Measurements from ENCODE around the gene TRIM24. TPM values are rescaled to one million over a fixed set of nuclear protein-coding genes. Genes with fewer than 3 reads are reported as not detected.
A peak's percentile ranks its signal among the peaks of the same experiment; 100 is the strongest.

The TRIM24 gene
- total and polyA plus RNA-seq, 7 experiments from 2014 or later, result 8.1 to 19.3 (median 17.7) TPM

DNA sequence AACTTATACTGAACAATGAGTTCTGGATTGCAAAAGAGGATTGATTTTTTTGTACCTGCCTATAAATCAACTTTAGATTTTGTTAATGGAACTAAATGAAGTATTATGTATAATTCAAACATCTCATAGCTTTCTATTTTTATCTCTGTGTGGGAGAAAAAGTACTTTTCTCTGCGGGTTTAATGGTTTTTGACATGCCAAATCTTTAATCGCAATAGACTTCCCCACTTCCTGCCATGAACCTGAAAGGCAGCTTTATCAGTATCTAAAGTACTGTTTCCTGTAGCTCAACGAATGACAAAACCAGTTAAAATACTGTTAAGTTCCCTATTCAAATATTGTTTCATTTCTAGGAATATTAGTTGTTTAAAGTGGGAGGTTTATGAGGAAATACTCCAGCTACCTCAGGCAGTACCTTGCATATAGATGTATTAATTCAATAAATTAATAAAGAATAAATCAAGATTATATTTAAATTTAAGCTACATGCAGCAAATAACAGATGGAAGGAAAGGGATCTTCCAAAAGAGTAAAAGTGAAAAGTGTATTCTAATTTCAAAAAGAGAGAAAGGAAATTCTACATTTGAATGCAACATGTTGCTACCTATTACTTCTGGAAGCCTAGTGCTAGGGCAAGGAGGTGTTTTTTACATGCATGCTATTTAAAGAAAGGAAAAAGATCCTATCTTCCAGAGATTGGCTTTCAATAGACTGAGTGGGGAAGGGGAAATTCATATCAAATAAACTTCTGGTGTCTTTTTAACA lies 165.2 kb downstream of the TRIM24 start:
- CTCF ChIA-PET, result no interaction called here
- intact Hi-C loops (cut with micrococcal nuclease), result loop anchor here (1.0 to 10.0 kb wide), 3 partner anchors 130 to 168 kb away; no protein-coding TSS in a partner anchor
- H3K4me3 ChIP-seq (ENCODE audit: low read length), result peak overlapping the region; percentile 18

GRCh38 chr7:138625849-138626230 lies 165.8 kb downstream of the TRIM24 start:
- CTCF ChIA-PET, result no interaction called here

More for the DNA sequence above, 165.2 kb downstream of the TRIM24 start:
- ATAC-seq (peak; percentile 72), DNase-seq (peak in 6 of 9 donors; percentile 37 to 68 (median 59))
- Histone ChIP-seq H3K4me1 (ENCODE audit: control insufficient read depth in 2 of 2, insufficient read depth in 2 of 2, low read length in 2 of 2) (peaks cover 17 to 30% of the 10 kb centered on the region in 2 donors), H3K9me3 (ENCODE audit: control insufficient read depth in 2 of 3, low read length in 3 of 3) (no peaks in the 10 kb centered on the region), H3K36me3 (ENCODE audit: control insufficient read depth in 2 of 3, insufficient read depth in 3 of 3, low read length in 3 of 3) (no peaks in the 10 kb centered on the region), H3K27ac (ENCODE audit: low read depth, low read length) (no peak overlapping the region), H3K27me3 (ENCODE audit: control insufficient read depth in 2 of 2, insufficient read depth in 2 of 2, low read length in 2 of 2) (no peaks in the 10 kb centered on the region)
- Mint-ChIP-seq H3K36me3 (peaks cover 0 to 1% (median 0%) of the 10 kb centered on the region in 5 donors), H3K27ac (peak overlapping the region; percentile 71 to 92 (median 85)), H3K4me3 (peak overlapping the region; percentile 50 to 83 (median 72)), H3K27me3 (peaks cover 0 to 8% (median 0%) of the 10 kb centered on the region in 5 donors), H3K9me3 (peaks cover 0 to 3% (median 0%) of the 10 kb centered on the region in 11 donors), H3K4me1 (peaks cover 16 to 52% (median 46%) of the 10 kb centered on the region in 7 donors)
- POLR2A ChIA-PET, result interaction anchor here (0.6 to 1.6 kb wide), 3 partner anchors 110 to 625 kb away, joined by 3 to 9 read pairs (median 4); no protein-coding TSS in a partner anchor

GRCh38 chr7:138626846-138627245 lies 166.8 kb downstream of the TRIM24 start:
- intact Hi-C loops (cut with micrococcal nuclease), result loop anchor here in 1 of 2 donors (5.0 to 10.0 kb wide), 2 partner anchors 128 to 170 kb away; no protein-coding TSS in a partner anchor
- peaks cover 17 to 30% of the 10 kb centered on the region in 2 donors for H3K4me1 ChIP-seq (ENCODE audit: control insufficient read depth in 2 of 2, insufficient read depth in 2 of 2, low read length in 2 of 2)
- no peaks in the 10 kb centered on the region for H3K36me3 ChIP-seq (ENCODE audit: control insufficient read depth in 2 of 3, insufficient read depth in 3 of 3, low read length in 3 of 3)
- DNase-seq (no peak), ATAC-seq (no peak)
- H3K4me3 ChIP-seq (ENCODE audit: low read length), result no peak overlapping the region
- Mint-ChIP-seq H3K9me3 (peaks cover 0 to 3% (median 0%) of the 10 kb centered on the region in 11 donors), H3K4me1 (peaks cover 18 to 57% (median 47%) of the 10 kb centered on the region in 7 donors), H3K36me3 (peaks cover 0 to 1% (median 0%) of the 10 kb centered on the region in 5 donors), H3K27me3 (peaks cover 0 to 8% (median 0%) of the 10 kb centered on the region in 5 donors), H3K27ac (peak overlapping the region; percentile 2 to 85 (median 67)), H3K4me3 (peak overlapping the region in 7 of 10 donors; percentile 9 to 68 (median 40))
- CTCF ChIA-PET, result no interaction called here
- no peaks in the 10 kb centered on the region for H3K27me3 ChIP-seq (ENCODE audit: control insufficient read depth in 2 of 2, insufficient read depth in 2 of 2, low read length in 2 of 2)
- H3K9me3 ChIP-seq (ENCODE audit: control insufficient read depth in 2 of 3, low read length in 3 of 3), result no peaks in the 10 kb centered on the region
- H3K27ac ChIP-seq (ENCODE audit: low read depth, low read length), result no peak overlapping the region
- POLR2A ChIA-PET, result interaction anchor here (0.6 kb wide), 1 partner anchor 727 kb away, joined by 6 read pairs; no protein-coding TSS in a partner anchor

More at GRCh38 chr7:138625849-138626230, 165.8 kb downstream of the TRIM24 start:
- peaks cover 0 to 8% (median 0%) of the 10 kb centered on the region in 5 donors for H3K27me3 Mint-ChIP-seq
- Histone ChIP-seq H3K27me3 (ENCODE audit: control insufficient read depth in 2 of 2, insufficient read depth in 2 of 2, low read length in 2 of 2) (no peaks in the 10 kb centered on the region), H3K9me3 (ENCODE audit: control insufficient read depth in 2 of 3, low read length in 3 of 3) (no peaks in the 10 kb centered on the region), H3K4me1 (ENCODE audit: control insufficient read depth in 2 of 2, insufficient read depth in 2 of 2, low read length in 2 of 2) (peaks cover 17 to 30% of the 10 kb centered on the region in 2 donors), H3K36me3 (ENCODE audit: control insufficient read depth in 2 of 3, insufficient read depth in 3 of 3, low read length in 3 of 3) (no peaks in the 10 kb centered on the region), H3K4me3 (ENCODE audit: low read length) (peak overlapping the region; percentile 18), H3K27ac (ENCODE audit: low read depth, low read length) (peak overlapping the region; percentile 46)
- H3K4me1 Mint-ChIP-seq, result peaks cover 16 to 55% (median 47%) of the 10 kb centered on the region in 7 donors
- POLR2A ChIA-PET, result interaction anchor here (0.8 to 1.6 kb wide), 2 partner anchors 126 to 624 kb away, joined by 3 to 9 read pairs; no protein-coding TSS in a partner anchor
- peak overlapping the region; percentile 71 to 92 (median 85) for H3K27ac Mint-ChIP-seq
- DNase-seq (peak in 6 of 9 donors; percentile 4 to 51 (median 39)), ATAC-seq (peak; percentile 69)
- peaks cover 0 to 3% (median 0%) of the 10 kb centered on the region in 11 donors for H3K9me3 Mint-ChIP-seq
- peaks cover 0 to 1% (median 0%) of the 10 kb centered on the region in 5 donors for H3K36me3 Mint-ChIP-seq
- H3K4me3 Mint-ChIP-seq, result peak overlapping the region; percentile 50 to 83 (median 72)
- intact Hi-C loops (cut with micrococcal nuclease), result loop anchor here (1.0 to 10.0 kb wide), 3 partner anchors 129 to 169 kb away; no protein-coding TSS in a partner anchor

DNA sequence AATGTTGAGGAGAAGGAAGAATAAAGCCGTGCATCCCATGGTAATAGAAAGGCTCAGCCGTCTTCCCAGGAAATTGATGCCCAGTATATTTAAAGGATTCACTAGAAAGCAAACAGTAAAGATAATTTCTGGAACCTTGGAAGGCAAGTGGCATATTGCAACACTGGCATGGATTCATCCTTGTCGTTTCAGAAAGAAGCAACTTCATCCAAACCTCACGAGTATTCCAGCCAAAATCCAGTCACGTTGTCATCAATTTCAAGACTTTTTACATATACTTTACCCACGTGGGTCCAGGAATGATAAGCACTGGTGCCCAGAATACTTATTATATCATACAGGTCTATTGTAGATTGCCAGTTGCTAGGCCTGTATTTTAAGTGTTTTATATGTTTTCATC lies 167.3 kb downstream of the TRIM24 start:
- Mint-ChIP-seq H3K9me3 (peaks cover 0 to 3% (median 0%) of the 10 kb centered on the region in 11 donors), H3K4me3 (peak overlapping the region in 2 of 10 donors; percentile 62 to 68), H3K4me1 (peaks cover 19 to 62% (median 47%) of the 10 kb centered on the region in 7 donors), H3K27ac (peak overlapping the region in 3 of 9 donors; percentile 47 to 85 (median 67)), H3K27me3 (peaks cover 0 to 8% (median 0%) of the 10 kb centered on the region in 5 donors), H3K36me3 (peaks cover 0 to 1% (median 0%) of the 10 kb centered on the region in 5 donors)
- ATAC-seq (no peak), DNase-seq (no peak)
- intact Hi-C loops (cut with micrococcal nuclease), result loop anchor here in 1 of 2 donors (5.0 to 10.0 kb wide), 2 partner anchors 127 to 170 kb away; no protein-coding TSS in a partner anchor
- H3K4me3 ChIP-seq (ENCODE audit: low read length), result no peak overlapping the region
- ChIA-PET CTCF (no interaction called here), POLR2A (interaction anchor here (0.6 kb wide), 1 partner anchor 728 kb away, joined by 6 read pairs; no protein-coding TSS in a partner anchor)
- no peaks in the 10 kb centered on the region for H3K36me3 ChIP-seq (ENCODE audit: control insufficient read depth in 2 of 3, insufficient read depth in 3 of 3, low read length in 3 of 3)
- no peak overlapping the region for H3K27ac ChIP-seq (ENCODE audit: low read depth, low read length)
- peaks cover 17 to 30% of the 10 kb centered on the region in 2 donors for H3K4me1 ChIP-seq (ENCODE audit: control insufficient read depth in 2 of 2, insufficient read depth in 2 of 2, low read length in 2 of 2)
- no peaks in the 10 kb centered on the region for H3K27me3 ChIP-seq (ENCODE audit: control insufficient read depth in 2 of 2, insufficient read depth in 2 of 2, low read length in 2 of 2)
- no peaks in the 10 kb centered on the region for H3K9me3 ChIP-seq (ENCODE audit: control insufficient read depth in 2 of 3, low read length in 3 of 3)

GRCh38 chr7:138630059-138630610 lies 170.1 kb downstream of the TRIM24 start:
- no peaks in the 10 kb centered on the region for H3K36me3 ChIP-seq (ENCODE audit: control insufficient read depth in 2 of 3, insufficient read depth in 3 of 3, low read length in 3 of 3)
- Mint-ChIP-seq H3K9me3 (peaks cover 0 to 5% (median 0%) of the 10 kb centered on the region in 11 donors), H3K36me3 (peaks cover 0 to 1% (median 0%) of the 10 kb centered on the region in 5 donors), H3K4me1 (peaks cover 20 to 58% (median 38%) of the 10 kb centered on the region in 7 donors), H3K27me3 (peaks cover 0 to 6% (median 0%) of the 10 kb centered on the region in 5 donors), H3K27ac (peak overlapping the region in 2 of 9 donors; percentile 5 to 15), H3K4me3 (peak overlapping the region in 2 of 10 donors; percentile 1 to 8)
- DNase-seq (no peak), ATAC-seq (no peak)
- no peak overlapping the region for H3K27ac ChIP-seq (ENCODE audit: low read depth, low read length)
- intact Hi-C loops (cut with micrococcal nuclease), result no loop called here
- H3K4me3 ChIP-seq (ENCODE audit: low read length), result no peak overlapping the region
- H3K27me3 ChIP-seq (ENCODE audit: control insufficient read depth in 2 of 2, insufficient read depth in 2 of 2, low read length in 2 of 2), result no peaks in the 10 kb centered on the region
- POLR2A ChIA-PET, result no interaction called here
- CTCF ChIA-PET, result no interaction called here
- peaks cover 9 to 18% of the 10 kb centered on the region in 2 donors for H3K4me1 ChIP-seq (ENCODE audit: control insufficient read depth in 2 of 2, insufficient read depth in 2 of 2, low read length in 2 of 2)
- no peaks in the 10 kb centered on the region for H3K9me3 ChIP-seq (ENCODE audit: control insufficient read depth in 2 of 3, low read length in 3 of 3)

GRCh38 chr7:138632384-138632783 lies 172.3 kb downstream of the TRIM24 start:
- ATAC-seq (no peak), DNase-seq (no peak)
- H3K4me1 Mint-ChIP-seq, result peaks cover 0 to 36% (median 15%) of the 10 kb centered on the region in 7 donors
- POLR2A ChIA-PET, result no interaction called here
- H3K4me3 Mint-ChIP-seq, result no peak overlapping the region
- peaks cover 0 to 3% (median 0%) of the 10 kb centered on the region in 11 donors for H3K9me3 Mint-ChIP-seq
- H3K4me3 ChIP-seq (ENCODE audit: low read length), result no peak overlapping the region
- no peaks in the 10 kb centered on the region for H3K36me3 ChIP-seq (ENCODE audit: control insufficient read depth in 2 of 3, insufficient read depth in 3 of 3, low read length in 3 of 3)
- H3K36me3 Mint-ChIP-seq, result peaks cover 0 to 1% (median 0%) of the 10 kb centered on the region in 5 donors
- no peaks in the 10 kb centered on the region for H3K9me3 ChIP-seq (ENCODE audit: control insufficient read depth in 2 of 3, low read length in 3 of 3)
- peaks cover 0 to 10% (median 0%) of the 10 kb centered on the region in 5 donors for H3K27me3 Mint-ChIP-seq
- intact Hi-C loops (cut with micrococcal nuclease), result no loop called here
- H3K4me1 ChIP-seq (ENCODE audit: control insufficient read depth in 2 of 2, insufficient read depth in 2 of 2, low read length in 2 of 2), result no peaks in the 10 kb centered on the region
- H3K27ac ChIP-seq (ENCODE audit: low read depth, low read length), result no peak overlapping the region
- no peak overlapping the region for H3K27ac Mint-ChIP-seq
- no peaks in the 10 kb centered on the region for H3K27me3 ChIP-seq (ENCODE audit: control insufficient read depth in 2 of 2, insufficient read depth in 2 of 2, low read length in 2 of 2)
- CTCF ChIA-PET, result interaction anchor here (0.7 kb wide), 1 partner anchor 73 kb away, joined by 3 read pairs; no protein-coding TSS in a partner anchor

Measured in naive thymus-derived CD4-positive, alpha-beta T cell (primary cell).